ENCODE measurements around the gene PDF.

DNA sequence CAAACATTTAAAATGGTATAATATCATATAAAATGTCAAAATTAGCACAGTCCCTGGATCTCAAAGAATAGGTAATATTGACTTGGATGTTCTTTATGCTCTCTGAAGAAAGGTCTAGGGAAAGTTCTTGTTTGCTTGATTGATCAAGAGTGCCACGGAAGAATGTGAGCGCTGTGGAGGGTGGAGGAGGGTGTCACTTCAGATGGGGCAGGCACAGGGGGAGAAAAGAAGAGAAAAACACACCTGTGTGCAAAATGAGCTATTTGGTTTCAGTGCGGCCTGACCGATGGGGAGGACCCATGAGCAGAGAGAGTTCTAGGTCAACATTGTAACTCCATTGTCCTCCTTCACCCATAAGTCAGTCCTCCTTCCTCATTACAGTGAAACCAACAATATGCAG is 28.1 kb downstream of the PDF start:
- TF ChIP-seq, protein P1, sequence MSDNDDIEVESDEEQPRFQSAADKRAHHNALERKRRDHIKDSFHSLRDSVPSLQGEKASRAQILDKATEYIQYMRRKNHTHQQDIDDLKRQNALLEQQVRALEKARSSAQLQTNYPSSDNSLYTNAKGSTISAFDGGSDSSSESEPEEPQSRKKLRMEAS (IDR thresholded peaks at IDR 0.05), result no peak
- TF ChIP-seq REST (IDR thresholded peaks at IDR 0.05; ENCODE audit: low read depth) (no peak), YY1 (IDR thresholded peaks at IDR 0.05; ENCODE audit: low read depth) (no peak), EP300 (IDR thresholded peaks at IDR 0.05; ENCODE audit: borderline replicate concordance) (no peak), TEAD4 (IDR thresholded peaks at IDR 0.05) (no peak), CREB1 (IDR thresholded peaks at IDR 0.05; ENCODE audit: low read depth) (no peak), NFIC (IDR thresholded peaks at IDR 0.05) (no peak), TCF12 (IDR thresholded peaks at IDR 0.05; ENCODE audit: low read depth) (no peak), ZBTB7A (IDR thresholded peaks at IDR 0.05; ENCODE audit: low read depth) (no peak), TAF1 (IDR thresholded peaks at IDR 0.05; ENCODE audit: low read depth) (no peak)
- TF ChIP-seq, protein P2, sequence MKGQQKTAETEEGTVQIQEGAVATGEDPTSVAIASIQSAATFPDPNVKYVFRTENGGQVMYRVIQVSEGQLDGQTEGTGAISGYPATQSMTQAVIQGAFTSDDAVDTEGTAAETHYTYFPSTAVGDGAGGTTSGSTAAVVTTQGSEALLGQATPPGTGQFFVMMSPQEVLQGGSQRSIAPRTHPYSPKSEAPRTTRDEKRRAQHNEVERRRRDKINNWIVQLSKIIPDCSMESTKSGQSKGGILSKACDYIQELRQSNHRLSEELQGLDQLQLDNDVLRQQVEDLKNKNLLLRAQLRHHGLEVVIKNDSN (IDR thresholded peaks at IDR 0.05), result no peak

All from Ishikawa (cell line).